IMR-90 (cell line): ENCODE results near the gene RIPK1. TPM values are rescaled to one million over a fixed set of nuclear protein-coding genes. Genes with fewer than 3 reads are reported as not detected.

Source experiments
- ATAC-seq: fragments of 200-7000 bp; cut with Tn5 transposase; 2 replicates; pipeline ENCODE4 v1.9.1; 2020; ENCODE audit warnings: low read depth, mild to moderate bottlenecking, moderate library complexity
- BruUV-seq: library from RNA; stranded (reverse); fragments of 400-500 nt; replicated peaks from 2 replicates; lab custom pipeline; 2021; lab: Mats Ljungman, UMichigan
- CTCF ChIA-PET: fragments of 300-600 bp; formaldehyde crosslinking; extraction: SDS; loops from one replicate; lab custom pipeline; 2021; ENCODE audit warnings: antibody characterized with exemption; lab: Yijun Ruan, JAX
- POLR2A ChIA-PET: fragments of 300-600 bp; sonication (Branson Sonifier 250); formaldehyde crosslinking; loops from one replicate; lab custom pipeline; 2022; ENCODE audit warnings: antibody characterized with exemption; ENCODE audit not compliant: unreplicated experiment; lab: Charles Lee
- DNase-seq: peaks from one replicate; pipeline ENCODE4 v3.0.0; 2013
- H2AFZ ChIP-seq: replicated peaks from 2 replicates; pipeline ENCODE3; 2013; ENCODE audit warnings: low read length, mild to moderate bottlenecking; ENCODE audit not compliant: poor library complexity
- H2AK5ac ChIP-seq: 2 replicates; pipeline ENCODE4 v1.6.1; 2013; ENCODE audit warnings: low read depth, low read length, inconsistent platforms
- H2AK9ac ChIP-seq: replicated peaks from 2 replicates; pipeline ENCODE3; 2013; ENCODE audit warnings: mild to moderate bottlenecking, low read depth, low read length, moderate library complexity; ENCODE audit not compliant: poor library complexity
- H2BK120ac ChIP-seq: 2 replicates; pipeline ENCODE4 v1.6.1; 2013; ENCODE audit warnings: low read depth, low read length, inconsistent platforms
- H2BK15ac ChIP-seq: 3 replicates; pipeline ENCODE4 v1.6.1; 2013; ENCODE audit warnings: low read depth, low read length, inconsistent platforms
- H2BK20ac ChIP-seq: 2 replicates; pipeline ENCODE4 v1.6.1; 2013; ENCODE audit warnings: low read depth, mild to moderate bottlenecking, inconsistent platforms, low read length, moderate library complexity
- H2BK5ac ChIP-seq: 2 replicates; pipeline ENCODE4 v1.6.1; 2013; ENCODE audit warnings: mild to moderate bottlenecking, low read depth, low read length, inconsistent platforms; ENCODE audit not compliant: poor library complexity, severe bottlenecking
- H3K14ac ChIP-seq: replicated peaks from 2 replicates; pipeline ENCODE4 v1.6.1; 2013; ENCODE audit warnings: low read depth, low read length, inconsistent platforms
- H3K18ac ChIP-seq: 2 replicates; pipeline ENCODE4 v1.6.1; 2013; ENCODE audit warnings: low read depth, low read length, control low read depth
- H3K23ac ChIP-seq: 2 replicates; pipeline ENCODE4 v1.6.1; 2013; ENCODE audit warnings: low read depth, low read length, inconsistent platforms
- H3K27ac ChIP-seq: 2 replicates; pipeline ENCODE4 v1.5.1; 2013; ENCODE audit warnings: mild to moderate bottlenecking, control low read depth, low read length; ENCODE audit not compliant: insufficient read depth
- H3K27me3 ChIP-seq: 2 replicates; pipeline ENCODE4 v1.6.1; 2013; ENCODE audit warnings: low read length; ENCODE audit not compliant: control insufficient read depth, insufficient read depth
- H3K36me3 ChIP-seq: 2 replicates; pipeline ENCODE4 v1.6.1; 2013; ENCODE audit warnings: low read length, mixed read lengths; ENCODE audit not compliant: control insufficient read depth, insufficient read depth
- H3K4ac ChIP-seq: 2 replicates; pipeline ENCODE4 v1.6.1; 2013; ENCODE audit warnings: low read depth, low read length, inconsistent platforms
- H3K4me1 ChIP-seq: 2 replicates; pipeline ENCODE4 v1.6.1; 2013; ENCODE audit warnings: low read length, mixed read lengths; ENCODE audit not compliant: control insufficient read depth, insufficient read depth
- H3K4me2 ChIP-seq: 2 replicates; pipeline ENCODE4 v1.6.1; 2013; ENCODE audit warnings: low read depth, mild to moderate bottlenecking, control low read depth, low read length, moderate library complexity
- H3K4me3 ChIP-seq: 2 replicates; pipeline ENCODE4 v1.5.1; 2013; ENCODE audit warnings: low read depth, mild to moderate bottlenecking, control low read depth, low read length, moderate library complexity; ENCODE audit not compliant: insufficient read depth
- H3K56ac ChIP-seq: 2 replicates; pipeline ENCODE4 v1.6.1; 2013; ENCODE audit warnings: low read length, inconsistent platforms; ENCODE audit not compliant: insufficient read depth; ENCODE audit errors: extremely low read depth
- H3K79me1 ChIP-seq, 2 experiments: 2 replicates each; pipeline ENCODE4 v1.6.1; 2013; ENCODE audit warnings: low read length in 2 of 2, inconsistent platforms in 1 of 2, low read depth in 1 of 2
- H3K9ac ChIP-seq: 2 replicates; pipeline ENCODE4 v1.6.1; 2013; ENCODE audit warnings: low read depth, low read length, control low read depth
- H3K9me1 ChIP-seq: 2 replicates; pipeline ENCODE4 v1.6.1; 2013; ENCODE audit warnings: low read length, inconsistent platforms; ENCODE audit not compliant: insufficient read depth
- H3K9me3 ChIP-seq: 2 replicates; pipeline ENCODE4 v1.6.1; 2013; ENCODE audit warnings: low read length; ENCODE audit not compliant: control insufficient read depth, insufficient read depth
- H4K20me1 ChIP-seq: 2 replicates; pipeline ENCODE4 v1.6.1; 2013; ENCODE audit warnings: low read length, inconsistent platforms; ENCODE audit not compliant: insufficient read depth
- H4K5ac ChIP-seq: 2 replicates; pipeline ENCODE4 v1.6.1; 2013; ENCODE audit warnings: mild to moderate bottlenecking, low read depth, low read length, control low read depth
- H4K8ac ChIP-seq, 2 experiments: 2 replicates each; pipeline ENCODE4 v1.6.1; 2013; ENCODE audit warnings: low read depth in 2 of 2, low read length in 2 of 2, control low read depth in 1 of 2, inconsistent platforms in 1 of 2
- H4K91ac ChIP-seq: 2 replicates; pipeline ENCODE4 v1.6.1; 2013; ENCODE audit warnings: low read depth, low read length, inconsistent platforms; ENCODE audit not compliant: insufficient read depth
- BHLHE40 ChIP-seq: fragments of 150-350 bp; IDR thresholded peaks from 2 replicates; pipeline ENCODE4 v1.6.1; 2016; ENCODE audit warnings: mild to moderate bottlenecking, low read depth, low read length
- CEBPB ChIP-seq: IDR thresholded peaks from 2 replicates; pipeline ENCODE4 v1.6.1; 2012; ENCODE audit warnings: low read depth, low read length, improper control_type of control experiment
- NFE2L2 ChIP-seq: fragments of 150-350 bp; IDR thresholded peaks from 2 replicates; pipeline ENCODE4 v1.6.1; 2016; ENCODE audit warnings: low read depth, mild to moderate bottlenecking, low read length
- RAD21 ChIP-seq: IDR thresholded peaks from 2 replicates; pipeline ENCODE4 v1.6.1; 2012; ENCODE audit warnings: low read length, improper control_type of control experiment
- RFX5 ChIP-seq: IDR thresholded peaks from 2 replicates; pipeline ENCODE4 v1.8.0; 2012; ENCODE audit warnings: low read depth, mild to moderate bottlenecking, low read length, moderate library complexity
- WGBS, 2 experiments: methylation state at CpG; one replicate each; pipeline versions ENCODE4 v1.1.5 to v1.1.7; 2013; ENCODE audit warnings: missing lambda C conversion rate in 2 of 2; ENCODE audit not compliant: insufficient read length in 1 of 2; ENCODE audit errors: extremely low coverage in 2 of 2; 5-methylcytosine and 5-hydroxymethylcytosine counted together
- dilution Hi-C: fragments of 300-500 bp; cut with HindIII; formaldehyde crosslinking; loops from one replicate; pipeline ENCODE4 v1.14.3; 2018; ENCODE audit warnings: low sequenced_read_pairs; ENCODE audit not compliant: unreplicated experiment
- in situ Hi-C: fragments of 300-500 bp; cut with MboI; formaldehyde crosslinking; loops from 3 replicates; pipeline ENCODE4 v1.14.3; 2019; ENCODE audit warnings: low sequenced_read_pairs, inconsistent platforms, mixed read lengths
- intact Hi-C: fragments of 100-400 bp; cut with micrococcal nuclease; formaldehyde crosslinking; loops from 2 replicates; pipeline ENCODE4 v1.10.0; 2022
- polyA plus RNA-seq, 3 experiments: library from polyadenylated mRNA; depleted of rRNA; stranded (reverse); fragments of >200 nt; gene quantifications; 2 replicates each; pipeline ENCODE4 v1.2.3, GENCODE V29; 2012; ENCODE audit warnings: low replicate concordance in 1 of 3
- total RNA-seq: library from RNA; depleted of rRNA; stranded (reverse); fragments of >200 nt; gene quantifications from 2 replicates; pipeline ENCODE4 v1.2.3, GENCODE V29; 2012
- TF ChIP-seq, protein P1 (sequence below): conservative IDR thresholded peaks from 2 replicates; pipeline ENCODE4 v1.5.1; 2012; ENCODE audit warnings: mild to moderate bottlenecking, low read depth, low read length, improper control_type of control experiment

RIPK1 gene
- total and polyA plus RNA-seq, 2 of the 4 experiments (the other 2 are of a cell fraction): 12.6 to 25.6 TPM

DNA sequence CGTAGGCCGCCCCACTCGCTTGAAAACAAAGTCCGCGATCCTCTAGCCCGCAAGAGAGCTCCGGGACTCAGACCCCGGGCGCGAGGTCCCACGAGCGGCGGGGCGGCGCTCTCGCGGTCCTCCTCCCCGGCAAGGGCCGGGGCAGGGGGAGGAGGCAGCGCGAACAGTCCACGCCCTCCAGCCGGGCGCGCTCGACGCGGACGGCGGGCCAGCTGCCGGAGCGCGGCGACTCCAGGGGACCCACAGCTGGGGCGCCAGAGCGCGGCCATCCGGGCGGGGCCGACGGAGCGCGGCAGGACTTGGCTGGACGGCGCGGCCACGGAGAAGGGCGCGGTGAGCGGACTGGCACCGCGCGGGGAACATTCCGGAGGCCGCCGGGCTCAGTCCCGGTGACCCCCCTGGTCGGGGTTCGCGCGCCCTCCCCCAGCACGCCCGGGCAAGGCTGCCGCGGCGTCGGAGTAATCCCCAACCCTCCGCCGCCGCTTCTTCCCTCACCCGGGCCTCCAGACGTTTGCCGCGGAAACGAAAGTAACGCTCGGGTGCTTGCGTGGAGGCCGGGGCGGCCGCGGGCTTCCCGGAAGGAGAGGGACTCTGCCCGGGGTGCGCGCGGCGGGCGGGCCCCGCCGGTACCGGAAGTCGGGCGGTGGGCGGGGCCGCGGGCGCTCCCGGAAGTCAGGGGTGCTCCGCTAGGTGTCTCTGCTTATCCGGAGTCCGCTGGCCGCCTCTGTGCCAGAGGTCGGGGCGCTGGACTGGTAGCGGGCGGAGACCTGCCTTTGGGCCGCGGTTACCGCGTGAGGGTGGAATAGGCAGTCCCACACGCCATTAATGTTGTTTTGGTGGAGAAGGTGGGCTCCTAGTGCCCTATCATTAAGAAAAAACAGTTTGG is at the start of gene RIPK1 (continued):
- no peak for TF ChIP-seq NFE2L2
- TF ChIP-seq BHLHE40: no peak
- no peak for TF ChIP-seq CEBPB

DNA sequence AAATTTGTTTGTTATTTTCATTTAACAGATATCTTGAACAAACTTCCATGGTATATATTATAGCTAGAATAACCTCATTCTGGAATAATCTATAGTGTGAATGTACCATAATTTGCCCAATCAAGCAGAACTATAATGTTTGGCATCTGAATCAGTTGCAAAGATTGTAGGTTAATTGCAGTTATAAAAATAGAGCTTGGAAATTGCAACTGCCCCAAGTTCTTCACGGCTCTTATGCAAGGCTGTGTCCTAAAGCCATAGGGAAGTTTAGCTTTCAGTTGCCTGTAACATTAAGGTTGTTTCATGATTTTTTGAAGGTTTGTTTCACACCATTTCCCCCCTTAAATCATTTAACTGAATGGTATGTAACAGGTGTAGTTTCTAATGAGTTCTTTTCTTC is 49.2 kb upstream of the RIPK1 start:
- H4K8ac ChIP-seq: no peak overlapping the region
- ATAC-seq (no peak), DNase-seq (no peak)
- no peak overlapping the region for H3K18ac ChIP-seq
- no peaks in the 10 kb centered on the region for H3K9me3 ChIP-seq
- H4K91ac ChIP-seq: no peak overlapping the region
- ChIA-PET POLR2A (no interaction called here), CTCF (interaction anchor here (1.2 to 1.9 kb wide), 2 partner anchors 9 to 17 kb away, joined by 4 to 9 read pairs; no protein-coding TSS in a partner anchor)
- peaks cover 16 to 24% of the 10 kb centered on the region in 2 experiments for H3K79me1 ChIP-seq
- peaks cover 22% of the 10 kb centered on the region for H3K36me3 ChIP-seq
- H3K4ac ChIP-seq: no peak overlapping the region
- no peaks in the 10 kb centered on the region for H4K20me1 ChIP-seq
- intact Hi-C loops: no loop called here
- no peaks in the 10 kb centered on the region for H3K27me3 ChIP-seq
- no peak overlapping the region for H2AK5ac ChIP-seq
- no peak overlapping the region for H2BK120ac ChIP-seq
- no peak overlapping the region for H2AFZ ChIP-seq
- H3K23ac ChIP-seq: no peak overlapping the region
- H3K4me3 ChIP-seq: no peak overlapping the region
- H3K4me2 ChIP-seq: no peak overlapping the region
- H2AK9ac ChIP-seq: no peak overlapping the region
- dilution Hi-C loops: no loop called here
- H3K9ac ChIP-seq: no peak overlapping the region
- no TSS peak for BruUV-seq
- no peak overlapping the region for H3K27ac ChIP-seq
- in situ Hi-C loops: no loop called here
- peaks cover 13% of the 10 kb centered on the region for H3K9me1 ChIP-seq
- no peak overlapping the region for H3K56ac ChIP-seq
- H2BK20ac ChIP-seq: no peak overlapping the region
- no peak overlapping the region for H2BK15ac ChIP-seq
- no peak overlapping the region for H3K14ac ChIP-seq
- WGBS, 2 experiments: no CpG with 5 or more reads among the region's 1 CpG
- peaks cover 7% of the 10 kb centered on the region for H3K4me1 ChIP-seq
- H2BK5ac ChIP-seq: no peak overlapping the region
- TF ChIP-seq RAD21 (no peak), RFX5 (no peak)
- TF ChIP-seq, protein P1, sequence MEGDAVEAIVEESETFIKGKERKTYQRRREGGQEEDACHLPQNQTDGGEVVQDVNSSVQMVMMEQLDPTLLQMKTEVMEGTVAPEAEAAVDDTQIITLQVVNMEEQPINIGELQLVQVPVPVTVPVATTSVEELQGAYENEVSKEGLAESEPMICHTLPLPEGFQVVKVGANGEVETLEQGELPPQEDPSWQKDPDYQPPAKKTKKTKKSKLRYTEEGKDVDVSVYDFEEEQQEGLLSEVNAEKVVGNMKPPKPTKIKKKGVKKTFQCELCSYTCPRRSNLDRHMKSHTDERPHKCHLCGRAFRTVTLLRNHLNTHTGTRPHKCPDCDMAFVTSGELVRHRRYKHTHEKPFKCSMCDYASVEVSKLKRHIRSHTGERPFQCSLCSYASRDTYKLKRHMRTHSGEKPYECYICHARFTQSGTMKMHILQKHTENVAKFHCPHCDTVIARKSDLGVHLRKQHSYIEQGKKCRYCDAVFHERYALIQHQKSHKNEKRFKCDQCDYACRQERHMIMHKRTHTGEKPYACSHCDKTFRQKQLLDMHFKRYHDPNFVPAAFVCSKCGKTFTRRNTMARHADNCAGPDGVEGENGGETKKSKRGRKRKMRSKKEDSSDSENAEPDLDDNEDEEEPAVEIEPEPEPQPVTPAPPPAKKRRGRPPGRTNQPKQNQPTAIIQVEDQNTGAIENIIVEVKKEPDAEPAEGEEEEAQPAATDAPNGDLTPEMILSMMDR: no peak
- H4K5ac ChIP-seq: no peak overlapping the region
